HCT116 (cell line): ENCODE data around the gene ZNF783. TPM values are rescaled to one million over a fixed set of nuclear protein-coding genes. Genes with fewer than 3 reads are reported as not detected.

Source experiments
- ATAC-seq: fragments of 200-7000 bp; cut with Tn5 transposase; 2 replicates; pipeline ENCODE4 v1.9.1; 2020; ENCODE audit warnings: mild to moderate bottlenecking, moderate library complexity
- BruUV-seq: library from RNA; stranded (reverse); fragments of 400-500 nt; replicated peaks from 2 replicates; lab custom pipeline; 2021; lab: Mats Ljungman, UMichigan
- CTCF ChIA-PET: fragments of 300-600 bp; sonication (Branson Sonifier 250); formaldehyde crosslinking; loops from one replicate; lab custom pipeline; 2021; ENCODE audit warnings: antibody characterized with exemption; lab: Charles Lee
- POLR2A ChIA-PET: fragments of 300-600, 350-600 bp; sonication (Branson Sonifier 250); formaldehyde crosslinking; loops from one replicate; lab custom pipeline; 2021; ENCODE audit warnings: antibody characterized with exemption; lab: Charles Lee
- RAD21 ChIA-PET, 2 experiments: fragments of 300-600 bp; sonication (Branson Sonifier 250); formaldehyde crosslinking; loops; one replicate each; lab custom pipeline; 2023; ENCODE audit warnings: low total read pairs in 2 of 2; ENCODE audit not compliant: uncharacterized antibody in 2 of 2, unreplicated experiment in 2 of 2, low non-redundant PET in 1 of 2; lab: Charles Lee
- DNase-seq: peaks from one replicate; pipeline ENCODE4 v3.0.0-alpha.2; 2010; ENCODE audit warnings: low read depth, low spot score
- H2AFZ ChIP-seq: fragments of 200-600 bp; shearing (Covaris generic), sonication (generic); 2 replicates; pipeline ENCODE4 v1.6.1; 2017; ENCODE audit warnings: low read depth, mixed run types, mixed read lengths, antibody characterized with exemption, low read length; ENCODE audit not compliant: poor library complexity, severe bottlenecking
- H3K27ac ChIP-seq: 2 replicates; pipeline ENCODE4 v1.5.1; 2012; ENCODE audit warnings: low read depth, low read length
- H3K27me3 ChIP-seq: fragments of 200-600 bp; sonication (generic); 2 replicates; pipeline ENCODE4 v1.6.1; 2016; ENCODE audit warnings: mixed run types, low read length, mixed read lengths; ENCODE audit not compliant: insufficient read depth
- H3K36me3 ChIP-seq, 2 experiments: fragments of 200-500 bp in 1 of 2; fragments of 200-600 bp in 1 of 2; sonication (Bioruptor generic) in 1 of 2; sonication (generic) in 1 of 2; 2 replicates each; pipeline versions ENCODE4 v1.5.1 to v1.6.1; 2014 to 2016; ENCODE audit warnings: low read length in 2 of 2, inconsistent platforms in 1 of 2, mixed read lengths in 1 of 2, mixed run types in 1 of 2; ENCODE audit not compliant: insufficient read depth in 2 of 2, control insufficient read depth in 1 of 2
- H3K4me1 ChIP-seq, 2 experiments: fragments of 200-600 bp in 1 of 2; sonication (generic) in 1 of 2; 2 replicates each; pipeline versions ENCODE4 v1.5.1 to v1.6.1; 2012 to 2017; ENCODE audit warnings: low read length in 2 of 2, inconsistent platforms in 1 of 2, mild to moderate bottlenecking in 1 of 2, mixed read lengths in 1 of 2, mixed run types in 1 of 2, moderate library complexity in 1 of 2; ENCODE audit not compliant: insufficient read depth in 2 of 2, control insufficient read depth in 1 of 2
- H3K4me2 ChIP-seq: fragments of 200-600 bp; sonication (generic); 2 replicates; pipeline ENCODE4 v1.6.1; 2017; ENCODE audit warnings: mixed run types, low read length, mixed read lengths
- H3K4me3 ChIP-seq, 2 experiments: fragments of 200-600 bp in 1 of 2; sonication (generic) in 1 of 2; replicated peaks in 1 of 2; 2 replicates each; pipeline ENCODE4 v1.5.1; 2011 to 2016; ENCODE audit warnings: low read length in 2 of 2, control low read depth in 1 of 2, low read depth in 1 of 2, mild to moderate bottlenecking in 1 of 2, mixed read lengths in 1 of 2, mixed run types in 1 of 2
- H3K79me2 ChIP-seq: fragments of 200-600 bp; sonication (generic); 2 replicates; pipeline ENCODE4 v1.6.1; 2017; ENCODE audit warnings: mild to moderate bottlenecking, mixed run types, low read length, moderate library complexity, mixed read lengths; ENCODE audit not compliant: insufficient read depth
- H3K9ac ChIP-seq: fragments of 200-600 bp; sonication (generic); 2 replicates; pipeline ENCODE4 v1.6.1; 2016; ENCODE audit warnings: low read length, mixed read lengths
- H3K9me2 ChIP-seq: fragments of 200-600 bp; sonication (generic), shearing (Covaris generic); 2 replicates; pipeline ENCODE4 v1.6.1; 2017; ENCODE audit warnings: mixed run types, mild to moderate bottlenecking, moderate library complexity; ENCODE audit not compliant: insufficient read depth
- H3K9me3 ChIP-seq, 2 experiments: fragments of 200-500 bp in 1 of 2; fragments of 200-600 bp in 1 of 2; sonication (Bioruptor generic) in 1 of 2; sonication (generic) in 1 of 2; 2 replicates each; pipeline ENCODE4 v1.6.1; 2014 to 2017; ENCODE audit warnings: low read length in 2 of 2, mixed read lengths in 2 of 2, inconsistent platforms in 1 of 2, low read depth in 1 of 2, mild to moderate bottlenecking in 1 of 2, mixed run types in 1 of 2, moderate library complexity in 1 of 2; ENCODE audit not compliant: control insufficient read depth in 1 of 2, insufficient read depth in 1 of 2
- H4K20me1 ChIP-seq: fragments of 200-600 bp; sonication (generic), shearing (Covaris generic); 2 replicates; pipeline ENCODE4 v1.6.1; 2017; ENCODE audit warnings: mixed run types, mild to moderate bottlenecking, moderate library complexity; ENCODE audit not compliant: insufficient read depth
- CBX3 ChIP-seq: IDR thresholded peaks from 2 replicates; pipeline ENCODE4 v1.6.1; 2012; ENCODE audit warnings: low read depth
- EGR1 ChIP-seq: IDR thresholded peaks from 2 replicates; pipeline ENCODE4 v1.6.1; 2012; ENCODE audit warnings: low read depth
- ELF1 ChIP-seq: IDR thresholded peaks from 2 replicates; pipeline ENCODE4 v1.6.1; 2012; ENCODE audit warnings: low read depth, borderline replicate concordance
- EZH2 ChIP-seq: fragments of 200-600 bp; sonication (generic); IDR thresholded peaks from 2 replicates; pipeline ENCODE4 v1.6.1; 2017; ENCODE audit warnings: antibody characterized with exemption, mixed run types
- FOSL1 ChIP-seq: IDR thresholded peaks from 2 replicates; pipeline ENCODE4 v1.6.1; 2012; ENCODE audit warnings: low read depth
- POLR2A ChIP-seq: IDR thresholded peaks from 2 replicates; pipeline ENCODE4 v1.7.0; 2011; ENCODE audit warnings: borderline replicate concordance; ENCODE audit not compliant: insufficient read depth, insufficient read length; ENCODE audit errors: extremely low read depth
- POLR2AphosphoS5 ChIP-seq: IDR thresholded peaks from 2 replicates; pipeline ENCODE4 v1.6.1; 2011; ENCODE audit warnings: mild to moderate bottlenecking, low read depth, low read length, moderate library complexity
- SP1 ChIP-seq: IDR thresholded peaks from 2 replicates; pipeline ENCODE4 v1.6.1; 2012; ENCODE audit warnings: low read depth
- TCF7L2 ChIP-seq: IDR thresholded peaks from 2 replicates; pipeline ENCODE4 v1.7.0; 2011; ENCODE audit warnings: borderline replicate concordance, inconsistent platforms; ENCODE audit not compliant: insufficient read depth, insufficient read length; ENCODE audit errors: extremely low read depth
- YY1 ChIP-seq: IDR thresholded peaks from 2 replicates; pipeline ENCODE4 v1.6.1; 2011; ENCODE audit warnings: low read length, low read depth, moderate library complexity, mild to moderate bottlenecking; ENCODE audit not compliant: insufficient replicate concordance; ENCODE audit errors: extremely low read depth
- ZFX ChIP-seq: fragments of 450-650 bp; IDR thresholded peaks from 2 replicates; pipeline ENCODE4 v1.6.1; 2017
- intact Hi-C: fragments of 100-400 bp; cut with micrococcal nuclease; formaldehyde crosslinking; loops from 2 replicates; pipeline ENCODE4 v1.10.0; 2022
- total RNA-seq: library from RNA; stranded (reverse); gene quantifications from one replicate; pipeline ENCODE4 v1.2.1, GENCODE V29; 2021; ENCODE audit not compliant: unreplicated experiment
- TF ChIP-seq, protein P1 (sequence below), 3 experiments: fragments of 200-600 bp in 1 of 3; sonication (generic) in 1 of 3; IDR thresholded peaks in 2 of 3; conservative IDR thresholded peaks in 1 of 3; 2 replicates each; pipeline ENCODE4 v1.5.1; 2012 to 2017; ENCODE audit warnings: low read depth in 2 of 3, low read length in 2 of 3, antibody characterized with exemption in 1 of 3, borderline replicate concordance in 1 of 3, control low read depth in 1 of 3, mild to moderate bottlenecking in 1 of 3, mixed read lengths in 1 of 3, mixed run types in 1 of 3, moderate library complexity in 1 of 3; ENCODE audit not compliant: insufficient read depth in 1 of 3
- TF ChIP-seq, protein P2 (sequence below): IDR thresholded peaks from 2 replicates; pipeline ENCODE4 v1.6.1; 2012; ENCODE audit warnings: low read depth
- TF ChIP-seq, protein P3 (sequence below): IDR thresholded peaks from 2 replicates; pipeline ENCODE4 v1.6.1; 2012
- TF ChIP-seq, protein P4 (sequence below): IDR thresholded peaks from 2 replicates; pipeline ENCODE4 v1.6.1; 2011; ENCODE audit warnings: mild to moderate bottlenecking, low read length, moderate library complexity; ENCODE audit not compliant: insufficient replicate concordance; ENCODE audit errors: extremely low read depth

Gene ZNF783
- total RNA-seq, 1 experiment from 2014 or later, result 12.5 TPM

DNA sequence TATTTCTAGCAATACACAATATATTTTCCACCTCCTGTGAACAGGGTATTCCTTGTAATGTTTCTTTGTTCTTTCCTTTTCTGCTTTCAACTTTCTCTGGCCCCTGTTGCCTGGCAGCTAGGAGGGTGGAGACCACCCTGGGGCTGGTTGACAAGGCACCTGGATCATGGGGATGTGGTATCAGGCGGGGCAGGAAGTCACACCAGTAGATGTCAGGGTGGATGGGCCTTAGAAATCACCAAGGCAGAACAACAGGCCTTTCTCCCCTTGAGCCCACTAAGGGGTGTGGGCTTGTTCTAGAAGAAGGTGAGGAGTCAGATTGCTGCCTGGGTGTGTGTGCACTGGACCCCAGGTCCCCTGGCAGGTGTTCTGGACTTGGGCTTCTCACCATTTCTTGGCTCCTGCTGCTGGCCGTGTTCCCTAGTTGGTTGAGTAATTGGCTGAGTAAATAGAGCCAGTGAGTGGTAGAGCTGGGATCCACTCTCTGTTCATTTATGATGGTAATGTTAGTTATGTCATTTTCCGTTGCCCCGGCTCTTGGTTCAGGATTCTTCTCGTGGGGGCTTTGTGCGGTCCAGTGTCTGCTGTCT, 24.9 kb downstream of the ZNF783 start:
- no TSS peak for BruUV-seq
- TF ChIP-seq EZH2, result no peak
- TF ChIP-seq ELF1, result no peak
- TF ChIP-seq CBX3, result no peak
- no peak for TF ChIP-seq ZFX
- TF ChIP-seq SP1, result no peak
- no peak for TF ChIP-seq POLR2A
- TF ChIP-seq EGR1, result no peak
- TF ChIP-seq, protein P1, sequence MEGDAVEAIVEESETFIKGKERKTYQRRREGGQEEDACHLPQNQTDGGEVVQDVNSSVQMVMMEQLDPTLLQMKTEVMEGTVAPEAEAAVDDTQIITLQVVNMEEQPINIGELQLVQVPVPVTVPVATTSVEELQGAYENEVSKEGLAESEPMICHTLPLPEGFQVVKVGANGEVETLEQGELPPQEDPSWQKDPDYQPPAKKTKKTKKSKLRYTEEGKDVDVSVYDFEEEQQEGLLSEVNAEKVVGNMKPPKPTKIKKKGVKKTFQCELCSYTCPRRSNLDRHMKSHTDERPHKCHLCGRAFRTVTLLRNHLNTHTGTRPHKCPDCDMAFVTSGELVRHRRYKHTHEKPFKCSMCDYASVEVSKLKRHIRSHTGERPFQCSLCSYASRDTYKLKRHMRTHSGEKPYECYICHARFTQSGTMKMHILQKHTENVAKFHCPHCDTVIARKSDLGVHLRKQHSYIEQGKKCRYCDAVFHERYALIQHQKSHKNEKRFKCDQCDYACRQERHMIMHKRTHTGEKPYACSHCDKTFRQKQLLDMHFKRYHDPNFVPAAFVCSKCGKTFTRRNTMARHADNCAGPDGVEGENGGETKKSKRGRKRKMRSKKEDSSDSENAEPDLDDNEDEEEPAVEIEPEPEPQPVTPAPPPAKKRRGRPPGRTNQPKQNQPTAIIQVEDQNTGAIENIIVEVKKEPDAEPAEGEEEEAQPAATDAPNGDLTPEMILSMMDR (IDR thresholded peaks at IDR 0.05 in 2 of 3, conservative IDR thresholded peaks at IDR 0.05 in 1 of 3; ENCODE audit: borderline replicate concordance in 1 of 3, insufficient read depth in 1 of 3, low read depth in 2 of 3, low read length in 2 of 3), result no peak
- TF ChIP-seq, protein P2, sequence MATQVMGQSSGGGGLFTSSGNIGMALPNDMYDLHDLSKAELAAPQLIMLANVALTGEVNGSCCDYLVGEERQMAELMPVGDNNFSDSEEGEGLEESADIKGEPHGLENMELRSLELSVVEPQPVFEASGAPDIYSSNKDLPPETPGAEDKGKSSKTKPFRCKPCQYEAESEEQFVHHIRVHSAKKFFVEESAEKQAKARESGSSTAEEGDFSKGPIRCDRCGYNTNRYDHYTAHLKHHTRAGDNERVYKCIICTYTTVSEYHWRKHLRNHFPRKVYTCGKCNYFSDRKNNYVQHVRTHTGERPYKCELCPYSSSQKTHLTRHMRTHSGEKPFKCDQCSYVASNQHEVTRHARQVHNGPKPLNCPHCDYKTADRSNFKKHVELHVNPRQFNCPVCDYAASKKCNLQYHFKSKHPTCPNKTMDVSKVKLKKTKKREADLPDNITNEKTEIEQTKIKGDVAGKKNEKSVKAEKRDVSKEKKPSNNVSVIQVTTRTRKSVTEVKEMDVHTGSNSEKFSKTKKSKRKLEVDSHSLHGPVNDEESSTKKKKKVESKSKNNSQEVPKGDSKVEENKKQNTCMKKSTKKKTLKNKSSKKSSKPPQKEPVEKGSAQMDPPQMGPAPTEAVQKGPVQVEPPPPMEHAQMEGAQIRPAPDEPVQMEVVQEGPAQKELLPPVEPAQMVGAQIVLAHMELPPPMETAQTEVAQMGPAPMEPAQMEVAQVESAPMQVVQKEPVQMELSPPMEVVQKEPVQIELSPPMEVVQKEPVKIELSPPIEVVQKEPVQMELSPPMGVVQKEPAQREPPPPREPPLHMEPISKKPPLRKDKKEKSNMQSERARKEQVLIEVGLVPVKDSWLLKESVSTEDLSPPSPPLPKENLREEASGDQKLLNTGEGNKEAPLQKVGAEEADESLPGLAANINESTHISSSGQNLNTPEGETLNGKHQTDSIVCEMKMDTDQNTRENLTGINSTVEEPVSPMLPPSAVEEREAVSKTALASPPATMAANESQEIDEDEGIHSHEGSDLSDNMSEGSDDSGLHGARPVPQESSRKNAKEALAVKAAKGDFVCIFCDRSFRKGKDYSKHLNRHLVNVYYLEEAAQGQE, result no peak
- TF ChIP-seq TCF7L2, result no peak
- TF ChIP-seq POLR2AphosphoS5, result no peak
- TF ChIP-seq, protein P3, sequence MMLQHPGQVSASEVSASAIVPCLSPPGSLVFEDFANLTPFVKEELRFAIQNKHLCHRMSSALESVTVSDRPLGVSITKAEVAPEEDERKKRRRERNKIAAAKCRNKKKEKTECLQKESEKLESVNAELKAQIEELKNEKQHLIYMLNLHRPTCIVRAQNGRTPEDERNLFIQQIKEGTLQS, result no peak
- TF ChIP-seq, protein P4, sequence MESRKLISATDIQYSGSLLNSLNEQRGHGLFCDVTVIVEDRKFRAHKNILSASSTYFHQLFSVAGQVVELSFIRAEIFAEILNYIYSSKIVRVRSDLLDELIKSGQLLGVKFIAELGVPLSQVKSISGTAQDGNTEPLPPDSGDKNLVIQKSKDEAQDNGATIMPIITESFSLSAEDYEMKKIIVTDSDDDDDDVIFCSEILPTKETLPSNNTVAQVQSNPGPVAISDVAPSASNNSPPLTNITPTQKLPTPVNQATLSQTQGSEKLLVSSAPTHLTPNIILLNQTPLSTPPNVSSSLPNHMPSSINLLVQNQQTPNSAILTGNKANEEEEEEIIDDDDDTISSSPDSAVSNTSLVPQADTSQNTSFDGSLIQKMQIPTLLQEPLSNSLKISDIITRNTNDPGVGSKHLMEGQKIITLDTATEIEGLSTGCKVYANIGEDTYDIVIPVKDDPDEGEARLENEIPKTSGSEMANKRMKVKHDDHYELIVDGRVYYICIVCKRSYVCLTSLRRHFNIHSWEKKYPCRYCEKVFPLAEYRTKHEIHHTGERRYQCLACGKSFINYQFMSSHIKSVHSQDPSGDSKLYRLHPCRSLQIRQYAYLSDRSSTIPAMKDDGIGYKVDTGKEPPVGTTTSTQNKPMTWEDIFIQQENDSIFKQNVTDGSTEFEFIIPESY, result no peak
- TF ChIP-seq YY1, result no peak
- TF ChIP-seq FOSL1, result no peak
- ChIA-PET POLR2A (no interaction called here), CTCF (no interaction called here), RAD21 (no interaction called here)
- Histone ChIP-seq H3K4me2 (no peak overlapping the region), H4K20me1 (no peaks in the 10 kb centered on the region), H3K36me3 (peaks cover 0 to 2% of the 10 kb centered on the region in 2 experiments; a peak in 1 of 4 replicates), H3K79me2 (no peaks in the 10 kb centered on the region), H3K9me3 (no peaks in the 10 kb centered on the region), H3K4me1 (peaks cover 2 to 14% of the 10 kb centered on the region in 2 experiments; a peak in 3 of 4 replicates), H3K27ac (no peak overlapping the region), H3K9ac (no peak overlapping the region), H3K27me3 (no peaks in the 10 kb centered on the region), H3K9me2 (no peaks in the 10 kb centered on the region), H2AFZ (no peak overlapping the region), H3K4me3 (no peak overlapping the region)
- intact Hi-C loops, result no loop called here
- no peak for DNase-seq
- ATAC-seq, result no peak
